ENCODE measurements around the gene EIF3J. TPM values are rescaled to one million over a fixed set of nuclear protein-coding genes. Genes with fewer than 3 reads are reported as not detected.

Gene EIF3J
- total RNA-seq, 4 donors from 2014 or later, result 46.2 to 60.6 (median 53.7) TPM

GRCh38 chr15:44591326-44591725 is 54.4 kb downstream of the EIF3J start:
- Histone ChIP-seq H3K4me1 (peaks cover 0 to 7% (median 2%) of the 10 kb centered on the region in 4 donors), H3K27me3 (no peaks in the 10 kb centered on the region), H3K9me3 (no peaks in the 10 kb centered on the region), H3K27ac (replicated peaks in 1 of 4) (no peak overlapping the region), H3K36me3 (peaks cover 68 to 100% (median 91%) of the 10 kb centered on the region in 4 donors), H3K4me3 (no peak overlapping the region)
- no peak for TF ChIP-seq CTCF (IDR thresholded peaks at IDR 0.05)
- no peak for TF ChIP-seq EP300 (IDR thresholded peaks at IDR 0.05)
- no peak for TF ChIP-seq POLR2A (IDR thresholded peaks at IDR 0.05; ENCODE audit: low read depth)
- intact Hi-C loops (cut with DNase I), result no loop called here
- 86% methylated on average over 1 of the region's 1 CpG for WGBS
- no peak for DNase-seq (ENCODE audit: extremely low spot score)

GRCh38 chr15:44593042-44593736 is 56.2 kb downstream of the EIF3J start:
- intact Hi-C loops (cut with DNase I), result no loop called here
- 87% methylated on average over 7 of the region's 7 CpGs for WGBS
- TF ChIP-seq CTCF (IDR thresholded peaks at IDR 0.05) (peak in 2 of 3 experiments; percentile 13 to 36), EP300 (IDR thresholded peaks at IDR 0.05) (no peak)
- no peak overlapping the region for H3K27ac ChIP-seq (replicated peaks in 1 of 4)
- DNase-seq (ENCODE audit: extremely low spot score), result no peak
- no peaks in the 10 kb centered on the region for H3K9me3 ChIP-seq
- peaks cover 74 to 100% (median 91%) of the 10 kb centered on the region in 4 donors for H3K36me3 ChIP-seq
- H3K27me3 ChIP-seq, result no peaks in the 10 kb centered on the region
- no peak overlapping the region for H3K4me3 ChIP-seq
- H3K4me1 ChIP-seq, result peaks cover 0 to 7% (median 2%) of the 10 kb centered on the region in 4 donors

GRCh38 chr15:44595246-44595645 is 58.3 kb downstream of the EIF3J start:
- Histone ChIP-seq H3K36me3 (peaks cover 67 to 100% (median 82%) of the 10 kb centered on the region in 4 donors), H3K4me1 (peaks cover 0 to 7% (median 2%) of the 10 kb centered on the region in 4 donors), H3K27me3 (no peaks in the 10 kb centered on the region), H3K4me3 (no peak overlapping the region), H3K27ac (replicated peaks in 1 of 4) (no peak overlapping the region), H3K9me3 (no peaks in the 10 kb centered on the region)
- intact Hi-C loops (cut with DNase I), result no loop called here
- 55% methylated on average over 1 of the region's 1 CpG for WGBS
- no peak for DNase-seq (ENCODE audit: extremely low spot score)
- TF ChIP-seq POLR2AphosphoS5 (IDR thresholded peaks at IDR 0.05) (no peak), POLR2A (IDR thresholded peaks at IDR 0.05; ENCODE audit: low read depth) (no peak), EP300 (IDR thresholded peaks at IDR 0.05) (no peak), CTCF (IDR thresholded peaks at IDR 0.05) (no peak)

GRCh38 chr15:44595656-44596510 is 58.9 kb downstream of the EIF3J start:
- intact Hi-C loops (cut with DNase I), result no loop called here

More at GRCh38 chr15:44595656-44596510, 58.9 kb downstream of the EIF3J start:
- 98% methylated on average over 3 of the region's 3 CpGs for WGBS
- Histone ChIP-seq H3K27me3 (no peaks in the 10 kb centered on the region), H3K4me3 (no peak overlapping the region), H3K9me3 (no peaks in the 10 kb centered on the region), H3K4me1 (peaks cover 0 to 6% (median 2%) of the 10 kb centered on the region in 4 donors), H3K36me3 (peaks cover 69 to 100% (median 83%) of the 10 kb centered on the region in 4 donors), H3K27ac (replicated peaks in 1 of 4) (no peak overlapping the region)
- no peak for DNase-seq (ENCODE audit: extremely low spot score)
- TF ChIP-seq EP300 (IDR thresholded peaks at IDR 0.05), result no peak
- no peak for TF ChIP-seq POLR2A (IDR thresholded peaks at IDR 0.05; ENCODE audit: low read depth)
- no peak for TF ChIP-seq POLR2AphosphoS5 (IDR thresholded peaks at IDR 0.05)
- no peak for TF ChIP-seq CTCF (IDR thresholded peaks at IDR 0.05)
